ENCODE data around the gene DYNLT1. TPM values are rescaled to one million over a fixed set of nuclear protein-coding genes. Genes with fewer than 3 reads are reported as not detected.

The DYNLT1 gene
- total RNA-seq, 5 donors from 2014 or later (not counting 1 experiment from before 2014, with no cell fraction given): 50.8 to 128 (median 59.5) TPM

GRCh38 chr6:158605266-158605878 is 39.2 kb downstream of the DYNLT1 start:
- Histone ChIP-seq H3K36me3 (ENCODE audit: control insufficient read depth in 2 of 2, extremely low read depth in 1 of 2, insufficient read depth in 1 of 2, low read length in 1 of 2) (peaks cover 19 to 70% of the 10 kb centered on the region in 2 donors), H3K27ac (ENCODE audit: low read length) (no peak overlapping the region), H3K9me3 (no peaks in the 10 kb centered on the region), H3K4me1 (ENCODE audit: control insufficient read depth in 1 of 2, extremely low read depth in 1 of 2, insufficient read depth in 2 of 2, low read length in 2 of 2) (no peaks in the 10 kb centered on the region), H3K27me3 (replicated peaks in 1 of 2; ENCODE audit: control insufficient read depth in 2 of 2, extremely low read depth in 1 of 2, insufficient read depth in 2 of 2, low read length in 1 of 2) (no peaks in the 10 kb centered on the region), H3K4me3 (ENCODE audit: control insufficient read depth in 1 of 2, extremely low read depth in 1 of 2, low read length in 1 of 2) (no peak overlapping the region)
- CTCF ChIA-PET: interaction anchor here (0.5 to 1.8 kb wide), 11 partner anchors 13 to 393 kb away, joined by 3 to 10 read pairs (median 4); no protein-coding TSS in a partner anchor
- POLR2A ChIA-PET: no interaction called here
- H3K27me3 Mint-ChIP-seq: no peaks in the 10 kb centered on the region
- H3K27ac Mint-ChIP-seq: peak overlapping the region; percentile 10 to 73
- 69% methylated on average over 11 of the region's 13 CpGs for WGBS (ENCODE audit: insufficient coverage)
- peak in 34 of 35 experiments; percentile 6 to 72 (median 44) for DNase-seq
- ATAC-seq (replicated peaks in 1 of 4): peak in 3 of 4 experiments; percentile 53 to 66 (median 57)
- H3K9me3 Mint-ChIP-seq: no peaks in the 10 kb centered on the region
- H3K4me1 Mint-ChIP-seq: peaks cover 8 to 18% (median 9%) of the 10 kb centered on the region in 3 donors
- no peak overlapping the region for H3K4me3 Mint-ChIP-seq
- peaks cover 48% of the 10 kb centered on the region for H3K36me3 Mint-ChIP-seq

GRCh38 chr6:158604048-158604406 is 40.5 kb downstream of the DYNLT1 start:
- Mint-ChIP-seq H3K27ac (no peak overlapping the region), H3K27me3 (no peaks in the 10 kb centered on the region), H3K4me1 (peaks cover 8 to 22% (median 9%) of the 10 kb centered on the region in 3 donors), H3K36me3 (peaks cover 41% of the 10 kb centered on the region), H3K9me3 (no peaks in the 10 kb centered on the region), H3K4me3 (no peak overlapping the region)
- peaks cover 12 to 69% of the 10 kb centered on the region in 2 donors for H3K36me3 ChIP-seq (ENCODE audit: control insufficient read depth in 2 of 2, extremely low read depth in 1 of 2, insufficient read depth in 1 of 2, low read length in 1 of 2)
- CTCF ChIA-PET: interaction anchor here (0.6 to 1.0 kb wide), 7 partner anchors 74 to 575 kb away, joined by 3 to 5 read pairs (median 3); no protein-coding TSS in a partner anchor
- H3K27me3 ChIP-seq (replicated peaks in 1 of 2; ENCODE audit: control insufficient read depth in 2 of 2, extremely low read depth in 1 of 2, insufficient read depth in 2 of 2, low read length in 1 of 2): no peaks in the 10 kb centered on the region
- POLR2A ChIA-PET: interaction anchor here (0.6 to 0.8 kb wide), 4 partner anchors 17 to 400 kb away, joined by 3 to 7 read pairs (median 4); no protein-coding TSS in a partner anchor
- DNase-seq (no peak), ATAC-seq (replicated peaks in 1 of 4) (no peak)
- no peak overlapping the region for H3K4me3 ChIP-seq (ENCODE audit: control insufficient read depth in 1 of 2, extremely low read depth in 1 of 2, low read length in 1 of 2)
- no peaks in the 10 kb centered on the region for H3K4me1 ChIP-seq (ENCODE audit: control insufficient read depth in 1 of 2, extremely low read depth in 1 of 2, insufficient read depth in 2 of 2, low read length in 2 of 2)
- H3K27ac ChIP-seq (ENCODE audit: low read length): no peak overlapping the region
- H3K9me3 ChIP-seq: no peaks in the 10 kb centered on the region
- WGBS (ENCODE audit: insufficient coverage): no CpG with 5 or more reads among the region's 6 CpGs

- Histone ChIP-seq H3K4me3 (ENCODE audit: control insufficient read depth in 1 of 2, extremely low read depth in 1 of 2, low read length in 1 of 2) (no peak overlapping the region), H3K9me3 (no peaks in the 10 kb centered on the region), H3K27me3 (replicated peaks in 1 of 2; ENCODE audit: control insufficient read depth in 2 of 2, extremely low read depth in 1 of 2, insufficient read depth in 2 of 2, low read length in 1 of 2) (no peaks in the 10 kb centered on the region), H3K4me1 (ENCODE audit: control insufficient read depth in 1 of 2, extremely low read depth in 1 of 2, insufficient read depth in 2 of 2, low read length in 2 of 2) (no peaks in the 10 kb centered on the region), H3K27ac (ENCODE audit: low read length) (no peak overlapping the region), H3K36me3 (ENCODE audit: control insufficient read depth in 2 of 2, extremely low read depth in 1 of 2, insufficient read depth in 1 of 2, low read length in 1 of 2) (peaks cover 14 to 65% of the 10 kb centered on the region in 2 donors)
- ATAC-seq (replicated peaks in 1 of 4): no peak
- peak overlapping the region in 1 of 2 donors; percentile 6 for H3K27ac Mint-ChIP-seq
- 96% methylated on average over 10 of the region's 15 CpGs for WGBS (ENCODE audit: insufficient coverage)
- no peaks in the 10 kb centered on the region for H3K27me3 Mint-ChIP-seq
- H3K4me3 Mint-ChIP-seq: no peak overlapping the region
- H3K36me3 Mint-ChIP-seq: peaks cover 40% of the 10 kb centered on the region
- no peaks in the 10 kb centered on the region for H3K9me3 Mint-ChIP-seq
- CTCF ChIA-PET: interaction anchor here (0.6 to 1.0 kb wide), 9 partner anchors 13 to 575 kb away, joined by 3 to 7 read pairs (median 3); no protein-coding TSS in a partner anchor
- no peak for DNase-seq
- peaks cover 8 to 22% (median 9%) of the 10 kb centered on the region in 3 donors for H3K4me1 Mint-ChIP-seq
- POLR2A ChIA-PET: interaction anchor here (0.6 to 0.8 kb wide), 6 partner anchors 10 to 400 kb away, joined by 3 to 7 read pairs (median 5); no protein-coding TSS in a partner anchor
Measured at GRCh38 chr6:158603261-158604047, 41.1 kb downstream of the DYNLT1 start.

GRCh38 chr6:158599635-158600034 is 44.9 kb downstream of the DYNLT1 start:
- Mint-ChIP-seq H3K27ac (no peak overlapping the region), H3K4me1 (peaks cover 7 to 22% (median 7%) of the 10 kb centered on the region in 3 donors), H3K9me3 (no peaks in the 10 kb centered on the region), H3K27me3 (no peaks in the 10 kb centered on the region), H3K4me3 (no peak overlapping the region), H3K36me3 (peaks cover 55% of the 10 kb centered on the region)
- no peaks in the 10 kb centered on the region for H3K27me3 ChIP-seq (replicated peaks in 1 of 2; ENCODE audit: control insufficient read depth in 2 of 2, extremely low read depth in 1 of 2, insufficient read depth in 2 of 2, low read length in 1 of 2)
- DNase-seq (no peak), ATAC-seq (replicated peaks in 1 of 4) (no peak)
- H3K9me3 ChIP-seq: no peaks in the 10 kb centered on the region
- POLR2A ChIA-PET: no interaction called here
- CTCF ChIA-PET: interaction anchor here in 1 of 2 donors (0.9 kb wide), 1 partner anchor 382 kb away, joined by 3 read pairs; no protein-coding TSS in a partner anchor
- H3K36me3 ChIP-seq (ENCODE audit: control insufficient read depth in 2 of 2, extremely low read depth in 1 of 2, insufficient read depth in 1 of 2, low read length in 1 of 2): peaks cover 2 to 57% of the 10 kb centered on the region in 2 donors
- H3K27ac ChIP-seq (ENCODE audit: low read length): no peak overlapping the region
- no peak overlapping the region for H3K4me3 ChIP-seq (ENCODE audit: control insufficient read depth in 1 of 2, extremely low read depth in 1 of 2, low read length in 1 of 2)
- WGBS (ENCODE audit: insufficient coverage): 96% methylated on average over 15 of the region's 18 CpGs
- H3K4me1 ChIP-seq (ENCODE audit: control insufficient read depth in 1 of 2, extremely low read depth in 1 of 2, insufficient read depth in 2 of 2, low read length in 2 of 2): no peaks in the 10 kb centered on the region

- no peaks in the 10 kb centered on the region for H3K9me3 Mint-ChIP-seq
- Histone ChIP-seq H3K9me3 (no peaks in the 10 kb centered on the region), H3K27me3 (replicated peaks in 1 of 2; ENCODE audit: control insufficient read depth in 2 of 2, extremely low read depth in 1 of 2, insufficient read depth in 2 of 2, low read length in 1 of 2) (no peaks in the 10 kb centered on the region), H3K36me3 (ENCODE audit: control insufficient read depth in 2 of 2, extremely low read depth in 1 of 2, insufficient read depth in 1 of 2, low read length in 1 of 2) (peaks cover 2 to 59% of the 10 kb centered on the region in 2 donors), H3K27ac (ENCODE audit: low read length) (no peak overlapping the region), H3K4me1 (ENCODE audit: control insufficient read depth in 1 of 2, extremely low read depth in 1 of 2, insufficient read depth in 2 of 2, low read length in 2 of 2) (no peaks in the 10 kb centered on the region), H3K4me3 (ENCODE audit: control insufficient read depth in 1 of 2, extremely low read depth in 1 of 2, low read length in 1 of 2) (no peak overlapping the region)
- H3K4me3 Mint-ChIP-seq: no peak overlapping the region
- 100% methylated on average over 2 of the region's 4 CpGs for WGBS (ENCODE audit: insufficient coverage)
- peaks cover 2 to 10% (median 2%) of the 10 kb centered on the region in 3 donors for H3K4me1 Mint-ChIP-seq
- H3K36me3 Mint-ChIP-seq: peaks cover 56% of the 10 kb centered on the region
- POLR2A ChIA-PET: interaction anchor here in 1 of 2 donors (0.6 kb wide), 1 partner anchor 16 kb away, joined by 3 read pairs; no protein-coding TSS in a partner anchor
- CTCF ChIA-PET: no interaction called here
- no peak for DNase-seq
- H3K27me3 Mint-ChIP-seq: no peaks in the 10 kb centered on the region
- no peak overlapping the region for H3K27ac Mint-ChIP-seq
- no peak for ATAC-seq (replicated peaks in 1 of 4)
Measured at GRCh38 chr6:158597565-158597964, 47.0 kb downstream of the DYNLT1 start.

GRCh38 chr6:158596861-158597260 is 47.7 kb downstream of the DYNLT1 start:
- H3K27me3 ChIP-seq (replicated peaks in 1 of 2; ENCODE audit: control insufficient read depth in 2 of 2, extremely low read depth in 1 of 2, insufficient read depth in 2 of 2, low read length in 1 of 2): no peaks in the 10 kb centered on the region
- ATAC-seq (replicated peaks in 1 of 4): no peak
- H3K9me3 Mint-ChIP-seq: no peaks in the 10 kb centered on the region
- H3K36me3 Mint-ChIP-seq: peaks cover 54% of the 10 kb centered on the region
- no peak for DNase-seq
- no peaks in the 10 kb centered on the region for H3K4me1 ChIP-seq (ENCODE audit: control insufficient read depth in 1 of 2, extremely low read depth in 1 of 2, insufficient read depth in 2 of 2, low read length in 2 of 2)
- H3K4me3 Mint-ChIP-seq: no peak overlapping the region
- no peak overlapping the region for H3K4me3 ChIP-seq (ENCODE audit: control insufficient read depth in 1 of 2, extremely low read depth in 1 of 2, low read length in 1 of 2)
- peaks cover 0 to 10% (median 2%) of the 10 kb centered on the region in 3 donors for H3K4me1 Mint-ChIP-seq
- no peak overlapping the region for H3K27ac ChIP-seq (ENCODE audit: low read length)
- WGBS (ENCODE audit: insufficient coverage): 100% methylated on average over 1 of the region's 6 CpGs
- H3K9me3 ChIP-seq: no peaks in the 10 kb centered on the region
- H3K27ac Mint-ChIP-seq: peak overlapping the region in 1 of 2 donors; percentile 55
- CTCF ChIA-PET: no interaction called here
- H3K36me3 ChIP-seq (ENCODE audit: control insufficient read depth in 2 of 2, extremely low read depth in 1 of 2, insufficient read depth in 1 of 2, low read length in 1 of 2): peaks cover 4 to 62% of the 10 kb centered on the region in 2 donors
- H3K27me3 Mint-ChIP-seq: no peaks in the 10 kb centered on the region
- POLR2A ChIA-PET: no interaction called here
